Measurements from ENCODE around the gene SEC14L1.

GRCh38 chr17:77248216-77249114 is 107.7 kb downstream of the SEC14L1 start:
- TF ChIP-seq EGR1 (IDR thresholded peaks at IDR 0.05; ENCODE audit: low read depth in 2 of 2) (no peak), CTCF (IDR thresholded peaks at IDR 0.05; ENCODE audit: low read depth, low read length, missing input control) (no peak), RAD21 (IDR thresholded peaks at IDR 0.05) (no peak), JUND (IDR thresholded peaks at IDR 0.05) (no peak), ZBTB33 (IDR thresholded peaks at IDR 0.05) (no peak), MAX (IDR thresholded peaks at IDR 0.05) (no peak), SP1 (IDR thresholded peaks at IDR 0.05) (no peak)
